ENCODE data around the gene KIF11. TPM values are rescaled to one million over a fixed set of nuclear protein-coding genes. Genes with fewer than 3 reads are reported as not detected.

KIF11 gene
- total and polyA plus RNA-seq, 2 of the 13 experiments (the other 11 are each of a cell fraction or from before 2014, with no cell fraction given), result 8.7 to 38.4 TPM

DNA sequence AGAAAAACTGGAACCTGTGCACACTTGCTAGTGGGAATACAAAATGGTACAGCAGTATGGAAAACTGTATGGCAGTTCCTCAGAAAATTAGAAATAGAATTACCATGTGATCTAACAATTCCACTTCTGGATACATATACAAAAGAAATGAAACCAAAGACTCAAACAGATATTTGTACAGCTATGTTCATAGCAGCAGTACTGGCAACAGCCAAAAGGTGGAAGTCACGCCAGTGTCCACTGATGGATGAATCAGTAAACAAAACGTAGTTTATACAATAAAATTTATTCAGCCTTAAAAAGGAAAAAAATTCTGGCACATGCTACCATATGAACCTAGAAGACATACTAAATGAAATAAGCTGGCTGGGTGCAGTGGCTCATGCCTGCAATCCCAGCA is 42.0 kb upstream of the KIF11 start (continued):
- TF ChIP-seq GATA4 (IDR thresholded peaks at IDR 0.05; ENCODE audit: borderline replicate concordance, low read depth), result no peak
- no peak for TF ChIP-seq YEATS2 (CRISPR knock-in tag; IDR thresholded peaks at IDR 0.05; ENCODE audit: borderline replicate concordance)
- no peak for TF ChIP-seq ZNF510 (CRISPR knock-in tag; IDR thresholded peaks at IDR 0.05; ENCODE audit: low read depth)

DNA sequence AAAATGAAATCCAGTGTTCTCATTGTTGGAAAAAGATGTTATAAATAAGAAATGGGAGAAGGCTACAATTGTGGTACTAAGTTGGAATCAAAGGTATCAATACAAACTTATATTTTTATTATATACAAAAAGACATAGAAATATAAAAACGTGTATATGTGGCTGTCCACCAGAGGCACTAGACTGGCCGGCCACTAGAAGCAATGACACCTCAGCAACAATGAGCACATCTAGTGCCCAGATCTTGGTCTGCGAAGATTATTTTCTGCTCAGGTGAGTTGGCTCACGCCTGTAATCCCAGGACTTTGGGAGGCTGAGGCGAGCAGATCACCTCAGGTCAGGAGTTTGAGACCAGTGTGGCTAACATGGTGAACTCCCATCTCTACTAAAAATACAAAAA is 40.6 kb upstream of the KIF11 start:
- Histone ChIP-seq H3K4me1 (ENCODE audit: insufficient read depth, low read length) (no peaks in the 10 kb centered on the region), H3K27me3 (ENCODE audit: control insufficient read depth in 1 of 2, insufficient read depth in 2 of 2, low read length in 2 of 2) (no peaks in the 10 kb centered on the region), H4K20me1 (ENCODE audit: insufficient read depth, low read length) (peaks cover 2% of the 10 kb centered on the region; the same call in 1 of the 2 replicates), H2AFZ (ENCODE audit: low read length) (no peak overlapping the region), H3K27ac (ENCODE audit: extremely low read length, insufficient read depth, low read length) (no peak overlapping the region), H3K4me2 (ENCODE audit: low read depth, low read length) (no peak overlapping the region), H3K79me2 (ENCODE audit: insufficient read depth, low read length) (peaks cover 13% of the 10 kb centered on the region), H3K4me3 (replicated peaks in 1 of 3; ENCODE audit: insufficient read depth in 1 of 3, low read depth in 2 of 3, low read length in 3 of 3) (no peak overlapping the region), H3K9ac (ENCODE audit: insufficient read depth, low read depth, low read length) (no peak overlapping the region), H3K36me3 (replicated peaks in 1 of 2; ENCODE audit: control insufficient read depth in 1 of 2, insufficient read depth in 2 of 2, low read length in 2 of 2) (peaks cover 1 to 26% of the 10 kb centered on the region in 2 experiments; a peak in 4 of 5 replicates), H3K9me3 (ENCODE audit: low read length) (no peaks in the 10 kb centered on the region)
- ATAC-seq (no peak), DNase-seq (ENCODE audit: low spot score) (no peak), FAIRE-seq (no peak)
- POLR2A ChIA-PET, result interaction anchor here (1.5 kb wide), 1 partner anchor 22 kb away, joined by 4 read pairs; the partner anchor contains the start of gene IDE
- CTCF ChIA-PET (ENCODE audit: low intra/inter-chr PET ratio, low total read pairs), result no interaction called here
- intact Hi-C loops (cut with micrococcal nuclease; ENCODE audit: unreplicated experiment) (no loop called here), in situ Hi-C loops (cut with HindIII; ENCODE audit: extremely low pct_ligation_motif_present, low pct_unique_long_range_greater_than_20kb) (no loop called here)
- TF ChIP-seq ZNF143 (CRISPR knock-in tag; IDR thresholded peaks at IDR 0.05) (no peak), EHMT2 (IDR thresholded peaks at IDR 0.05; ENCODE audit: borderline replicate concordance, low read depth, low read length) (peak; percentile 74; the same call in 1 of the 2 replicates)
- 96% methylated on average over 5 of the region's 5 CpGs for WGBS (ENCODE audit: low lambda C conversion rate)
- BruUV-seq (replicated peaks), result no TSS peak

- H3K36me3 ChIP-seq (replicated peaks in 1 of 2; ENCODE audit: control insufficient read depth in 1 of 2, insufficient read depth in 2 of 2, low read length in 2 of 2), result peaks cover 3 to 29% of the 10 kb centered on the region in 2 experiments; a peak in 4 of 5 replicates
Measured at GRCh38 chr10:92553959-92554358, 39.0 kb upstream of the KIF11 start.

More at GRCh38 chr10:92553959-92554358, 39.0 kb upstream of the KIF11 start:
- Histone ChIP-seq H3K4me3 (replicated peaks in 1 of 3; ENCODE audit: insufficient read depth in 1 of 3, low read depth in 2 of 3, low read length in 3 of 3) (no peak overlapping the region), H3K9me3 (ENCODE audit: low read length) (no peaks in the 10 kb centered on the region), H4K20me1 (ENCODE audit: insufficient read depth, low read length) (no peaks in the 10 kb centered on the region), H3K79me2 (ENCODE audit: insufficient read depth, low read length) (peaks cover 6% of the 10 kb centered on the region), H3K9ac (ENCODE audit: insufficient read depth, low read depth, low read length) (no peak overlapping the region), H3K4me2 (ENCODE audit: low read depth, low read length) (no peak overlapping the region), H3K27me3 (ENCODE audit: control insufficient read depth in 1 of 2, insufficient read depth in 2 of 2, low read length in 2 of 2) (no peaks in the 10 kb centered on the region), H2AFZ (ENCODE audit: low read length) (no peak overlapping the region), H3K27ac (ENCODE audit: extremely low read length, insufficient read depth, low read length) (no peak overlapping the region), H3K4me1 (ENCODE audit: insufficient read depth, low read length) (no peaks in the 10 kb centered on the region)
- FAIRE-seq (no peak), ATAC-seq (no peak), DNase-seq (ENCODE audit: low spot score) (no peak)
- CTCF ChIA-PET (ENCODE audit: low intra/inter-chr PET ratio, low total read pairs), result no interaction called here
- POLR2A ChIA-PET, result interaction anchor here (1.5 kb wide), 1 partner anchor 21 kb away, joined by 3 read pairs; the partner anchor contains the start of gene IDE
- 96% methylated on average over 2 of the region's 2 CpGs for WGBS (ENCODE audit: low lambda C conversion rate)
- intact Hi-C loops (cut with micrococcal nuclease; ENCODE audit: unreplicated experiment), result no loop called here
- in situ Hi-C loops (cut with HindIII; ENCODE audit: extremely low pct_ligation_motif_present, low pct_unique_long_range_greater_than_20kb), result no loop called here
- no TSS peak for BruUV-seq (replicated peaks)
- TF ChIP-seq KDM6A (CRISPR knock-in tag; IDR thresholded peaks at IDR 0.05; ENCODE audit: low read depth), result no peak
- no peak for TF ChIP-seq CBX1 (IDR thresholded peaks at IDR 0.05; ENCODE audit: low read depth)
- TF ChIP-seq, protein P1, sequence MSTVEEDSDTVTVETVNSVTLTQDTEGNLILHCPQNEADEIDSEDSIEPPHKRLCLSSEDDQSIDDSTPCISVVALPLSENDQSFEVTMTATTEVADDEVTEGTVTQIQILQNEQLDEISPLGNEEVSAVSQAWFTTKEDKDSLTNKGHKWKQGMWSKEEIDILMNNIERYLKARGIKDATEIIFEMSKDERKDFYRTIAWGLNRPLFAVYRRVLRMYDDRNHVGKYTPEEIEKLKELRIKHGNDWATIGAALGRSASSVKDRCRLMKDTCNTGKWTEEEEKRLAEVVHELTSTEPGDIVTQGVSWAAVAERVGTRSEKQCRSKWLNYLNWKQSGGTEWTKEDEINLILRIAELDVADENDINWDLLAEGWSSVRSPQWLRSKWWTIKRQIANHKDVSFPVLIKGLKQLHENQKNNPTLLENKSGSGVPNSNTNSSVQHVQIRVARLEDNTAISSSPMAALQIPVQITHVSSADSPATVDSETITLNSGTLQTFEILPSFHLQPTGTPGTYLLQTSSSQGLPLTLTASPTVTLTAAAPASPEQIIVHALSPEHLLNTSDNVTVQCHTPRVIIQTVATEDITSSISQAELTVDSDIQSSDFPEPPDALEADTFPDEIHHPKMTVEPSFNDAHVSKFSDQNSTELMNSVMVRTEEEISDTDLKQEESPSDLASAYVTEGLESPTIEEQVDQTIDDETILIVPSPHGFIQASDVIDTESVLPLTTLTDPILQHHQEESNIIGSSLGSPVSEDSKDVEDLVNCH (CRISPR knock-in tag; IDR thresholded peaks at IDR 0.05), result no peak
- TF ChIP-seq ZNF567 (CRISPR knock-in tag; IDR thresholded peaks at IDR 0.05; ENCODE audit: borderline replicate concordance), result no peak
- TF ChIP-seq RORA (CRISPR knock-in tag; IDR thresholded peaks at IDR 0.05), result no peak

Measured in HepG2 (cell line).